ENCODE measurements around the gene CRISPLD2. TPM values are rescaled to one million over a fixed set of nuclear protein-coding genes. Genes with fewer than 3 reads are reported as not detected.
A peak's percentile ranks its signal among the peaks of the same experiment; 100 is the strongest.

CRISPLD2 gene
- total and polyA plus RNA-seq, 9 of the 15 experiments (the other 6 are each of a cell fraction or from before 2014, with no cell fraction given), result 0.03 to 0.24 (median 0.04) TPM; not detected in 4

- Histone ChIP-seq H4K20me1 (replicated peaks; ENCODE audit: control insufficient read depth, insufficient read depth, low read length) (peaks cover 14% of the 10 kb centered on the region; the same call in 1 of the 2 replicates), H2AFZ (ENCODE audit: low read depth, low read length) (no peak overlapping the region), H3K4me2 (ENCODE audit: insufficient read depth, low read length) (no peak overlapping the region), H3K27me3 (ENCODE audit: control insufficient read depth in 2 of 2, insufficient read depth in 2 of 2, low read length in 2 of 2) (peaks cover 43 to 74% of the 10 kb centered on the region in 2 experiments), H3K36me3 (ENCODE audit: control insufficient read depth, insufficient read depth, low read length) (no peaks in the 10 kb centered on the region), H3K9me3 (replicated peaks; ENCODE audit: control insufficient read depth, insufficient read depth, low read depth, low read length) (no peaks in the 10 kb centered on the region), H3K9ac (ENCODE audit: insufficient read depth in 1 of 2, low read depth in 2 of 2, low read length in 2 of 2) (no peak overlapping the region), H3K9me1 (ENCODE audit: control insufficient read depth, insufficient read depth, low read length) (no peaks in the 10 kb centered on the region), H3K79me2 (ENCODE audit: control insufficient read depth, insufficient read depth, low read length) (no peaks in the 10 kb centered on the region), H3K4me3 (no peak overlapping the region), H3K4me1 (replicated peaks in 1 of 2; ENCODE audit: control insufficient read depth in 2 of 2, insufficient read depth in 2 of 2, low read length in 2 of 2) (peaks cover 8 to 12% of the 10 kb centered on the region in 2 experiments; a peak in 2 of 5 replicates), H3K27ac (ENCODE audit: extremely low read depth, low read depth, low read length) (no peak overlapping the region)
- no TSS peak for BruUV-seq (replicated peaks)
- ATAC-seq (no peak), FAIRE-seq (no peak), DNase-seq (ENCODE audit: extremely low read depth in 1 of 4, low spot score in 3 of 4) (no peak)
- TF ChIP-seq HEY1 (CRISPR knock-in tag; IDR thresholded peaks at IDR 0.05; ENCODE audit: borderline replicate concordance), result no peak
- peak; percentile 9 for TF ChIP-seq CBX2 (IDR thresholded peaks at IDR 0.05; ENCODE audit: insufficient read depth, low read length, poor library complexity, severe bottlenecking)
- TF ChIP-seq, protein P1, sequence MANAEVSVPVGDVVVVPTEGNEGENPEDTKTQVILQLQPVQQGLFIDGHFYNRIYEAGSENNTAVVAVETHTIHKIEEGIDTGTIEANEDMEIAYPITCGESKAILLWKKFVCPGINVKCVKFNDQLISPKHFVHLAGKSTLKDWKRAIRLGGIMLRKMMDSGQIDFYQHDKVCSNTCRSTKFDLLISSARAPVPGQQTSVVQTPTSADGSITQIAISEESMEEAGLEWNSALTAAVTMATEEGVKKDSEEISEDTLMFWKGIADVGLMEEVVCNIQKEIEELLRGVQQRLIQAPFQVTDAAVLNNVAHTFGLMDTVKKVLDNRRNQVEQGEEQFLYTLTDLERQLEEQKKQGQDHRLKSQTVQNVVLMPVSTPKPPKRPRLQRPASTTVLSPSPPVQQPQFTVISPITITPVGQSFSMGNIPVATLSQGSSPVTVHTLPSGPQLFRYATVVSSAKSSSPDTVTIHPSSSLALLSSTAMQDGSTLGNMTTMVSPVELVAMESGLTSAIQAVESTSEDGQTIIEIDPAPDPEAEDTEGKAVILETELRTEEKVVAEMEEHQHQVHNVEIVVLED (CRISPR knock-in tag; IDR thresholded peaks at IDR 0.05), result no peak
- no peak for TF ChIP-seq TCF3 (CRISPR knock-in tag; IDR thresholded peaks at IDR 0.05)
- no peak for TF ChIP-seq ZKSCAN3 (CRISPR knock-in tag; IDR thresholded peaks at IDR 0.05)
- 0 out of 2 replicates have a peak, but pooled peaks have one; percentile 19 for TF ChIP-seq EGR1 (conservative IDR thresholded peaks at IDR 0.05)
- no peak for TF ChIP-seq ZNF282 (CRISPR knock-in tag; IDR thresholded peaks at IDR 0.05)
- POLR2A ChIA-PET, result interaction anchor here (0.6 to 1.5 kb wide), 4 partner anchors 9 to 202 kb away, joined by 3 to 4 read pairs (median 3); no protein-coding TSS in a partner anchor
- in situ Hi-C loops (cut with MboI), result no loop called here
- intact Hi-C loops (cut with micrococcal nuclease), result no loop called here
- CTCF ChIA-PET (ENCODE audit: low intra/inter-chr PET ratio), result no interaction called here
- WGBS (ENCODE audit: insufficient coverage, low coverage, missing lambda C conversion rate), result 3% methylated on average over 13 of the region's 13 CpGs
Measured at GRCh38 chr16:84821728-84822689, 2.2 kb downstream of the CRISPLD2 start.
